Ovary (tissue), 9 donors: ENCODE measurements around the gene CBX3. TPM values are rescaled to one million over a fixed set of nuclear protein-coding genes. Genes with fewer than 3 reads are reported as not detected.

ENCODE experiments used
- DNase-seq, 5 donors: peaks; one replicate each; pipeline ENCODE4 v3.0.0-alpha.2; 2019 to 2020
- H3K27ac ChIP-seq, 2 donors: fragments of 200-600 bp; one replicate each; pipeline versions ENCODE4 v1.5.1 to v1.8.0; 2019 to 2022
- H3K27me3 ChIP-seq: fragments of 200-600 bp; one replicate; pipeline ENCODE4 v1.8.0; 2022
- H3K36me3 ChIP-seq: fragments of 200-600 bp; sonication (generic); one replicate; pipeline ENCODE4 v1.5.1; 2019
- H3K4me1 ChIP-seq: one replicate; pipeline ENCODE4 v1.8.1; 2013; ENCODE audit warnings: mild to moderate bottlenecking, moderate library complexity; ENCODE audit not compliant: insufficient read depth
- H3K4me3 ChIP-seq: fragments of 200-600 bp; sonication (generic); one replicate; pipeline ENCODE4 v1.5.1; 2017
- H3K9me3 ChIP-seq, 2 donors: fragments of 200-600 bp in 1 of 2; sonication (generic) in 1 of 2; one replicate each; pipeline versions ENCODE4 v1.5.1 to v1.8.1; 2013 to 2019; ENCODE audit warnings: mild to moderate bottlenecking in 1 of 2, moderate library complexity in 1 of 2
- CTCF ChIP-seq, 3 donors: fragments of 450-650 bp in 2 of 3; fragments of 200-600 bp in 1 of 3; IDR thresholded peaks; one replicate each; pipeline versions ENCODE4 v1.5.1 to v1.8.0; 2016 to 2022; ENCODE audit warnings: antibody characterized with exemption in 3 of 3, mild to moderate bottlenecking in 1 of 3
- EP300 ChIP-seq: sonication (generic); formaldehyde crosslinking; IDR thresholded peaks from one replicate; pipeline ENCODE4 v1.6.1; 2017; ENCODE audit warnings: antibody characterized with exemption
- POLR2A ChIP-seq: fragments of 450-650 bp; IDR thresholded peaks from one replicate; pipeline ENCODE4 v1.6.1; 2017; ENCODE audit warnings: antibody characterized with exemption, mild to moderate bottlenecking, moderate library complexity
- WGBS, 3 donors: extraction: QIAGEN DNeasy Blood & Tissue Kit in 1 of 3; methylation state at CpG; one replicate each; pipeline versions ENCODE4 v1.1.5 to v1.1.7; 2013 to 2017; 5-methylcytosine and 5-hydroxymethylcytosine counted together
- intact Hi-C, 4 donors: fragments of 100-400 bp; cut with DNase I; formaldehyde crosslinking; loops; one replicate each; pipeline versions ENCODE4 v1.11.0 to v1.15.1; 2022 to 2023
- polyA plus RNA-seq, 2 donors: library from polyadenylated mRNA; stranded (reverse); fragments of 200-250 nt in 1 of 2; fragments of 350-450 nt in 1 of 2; fragmentation: Illumina TruSeq in 1 of 2; extraction: RNeasy Lipid Tissue Mini Kit (QIAGEN cat#74804) in 1 of 2; gene quantifications; one replicate each; pipeline ENCODE4 v1.2.3, GENCODE V29; 2013 to 2014
- total RNA-seq, 7 donors: library from RNA; depleted of rRNA in 2 of 7; stranded (reverse); fragments of >200 nt in 2 of 7; fragmentation: NEBNext Ultra II Directional in 3 of 7; extraction: Animal tissue kit (Norgen Biotek cat#: 25700) in 3 of 7; gene quantifications; one replicate each; pipeline versions ENCODE4 v1.1.0 to v1.2.4, GENCODE V29; 2016 to 2023
- donor health status: DM: no; HTN: no; CAD: no; lungs with moderate emphysema.
- donor health status: DM: no; HTN: no; CAD: no.
- donor health status: Bipolar disorder and iron deficiency.
- donor health status: DM: yes; HTN: yes; CAD: no.
- donor health status: DM: no; HTN: no; CAD: no.
- donor health status: DM: yes; HTN: yes; CAD: no.

CBX3 gene
- total and polyA plus RNA-seq, 9 donors = 71.7 to 133 (median 92.0) TPM

- no peak overlapping the region for H3K4me3 ChIP-seq
- WGBS, 3 donors = 78 to 83% (median 79%) methylated on average over 5 of the region's 5 CpGs
- H3K27me3 ChIP-seq = no peaks in the 10 kb centered on the region
- TF ChIP-seq CTCF (IDR thresholded peaks at IDR 0.05) (no peak), POLR2A (no peak), EP300 (no peak)
- H3K9me3 ChIP-seq = no peaks in the 10 kb centered on the region
- intact Hi-C loops = no loop called here
- no peak for DNase-seq
- H3K4me1 ChIP-seq = no peaks in the 10 kb centered on the region
- H3K27ac ChIP-seq = no peak overlapping the region
- H3K36me3 ChIP-seq = no peaks in the 10 kb centered on the region
Observed at GRCh38 chr7:26233902-26234511, 32.5 kb downstream of the CBX3 start.

GRCh38 chr7:26237035-26237807 is 35.7 kb downstream of the CBX3 start:
- TF ChIP-seq EP300 (no peak), POLR2A (no peak), CTCF (IDR thresholded peaks at IDR 0.05) (no peak)
- WGBS, 3 donors = 81 to 86% (median 84%) methylated on average over 6 of the region's 6 CpGs
- Histone ChIP-seq H3K27ac (no peak overlapping the region), H3K27me3 (no peaks in the 10 kb centered on the region), H3K4me1 (no peaks in the 10 kb centered on the region), H3K9me3 (no peaks in the 10 kb centered on the region), H3K36me3 (no peaks in the 10 kb centered on the region), H3K4me3 (no peak overlapping the region)
- intact Hi-C loops = no loop called here
- DNase-seq = no peak

GRCh38 chr7:26238032-26238431 is 36.5 kb downstream of the CBX3 start:
- intact Hi-C loops = no loop called here
- H3K27me3 ChIP-seq = no peaks in the 10 kb centered on the region
- TF ChIP-seq CTCF (IDR thresholded peaks at IDR 0.05) = no peak
- TF ChIP-seq EP300 = no peak
- TF ChIP-seq POLR2A = no peak
- no peaks in the 10 kb centered on the region for H3K36me3 ChIP-seq
- no peak overlapping the region for H3K4me3 ChIP-seq
- H3K9me3 ChIP-seq = no peaks in the 10 kb centered on the region
- DNase-seq = no peak
- no peaks in the 10 kb centered on the region for H3K4me1 ChIP-seq
- WGBS, 3 donors = 48 to 56% (median 53%) methylated on average over 3 of the region's 3 CpGs
- H3K27ac ChIP-seq = no peak overlapping the region

GRCh38 chr7:26245150-26245549 is 43.6 kb downstream of the CBX3 start:
- no peaks in the 10 kb centered on the region for H3K4me1 ChIP-seq
- H3K36me3 ChIP-seq = no peaks in the 10 kb centered on the region
- 91 to 95% (median 93%) methylated on average over 13 of the region's 13 CpGs for WGBS, 3 donors
- H3K27ac ChIP-seq = no peak overlapping the region
- DNase-seq = no peak
- intact Hi-C loops = no loop called here
- TF ChIP-seq EP300 = no peak
- TF ChIP-seq CTCF (IDR thresholded peaks at IDR 0.05) = no peak
- no peak for TF ChIP-seq POLR2A
- no peaks in the 10 kb centered on the region for H3K27me3 ChIP-seq
- no peak overlapping the region for H3K4me3 ChIP-seq
- no peaks in the 10 kb centered on the region for H3K9me3 ChIP-seq
